ENCODE data around the gene CRYL1. TPM values are rescaled to one million over a fixed set of nuclear protein-coding genes. Genes with fewer than 3 reads are reported as not detected.

CRYL1 gene
- polyA plus RNA-seq, 1 donor from 2014 or later: 10.6 TPM

- H3K36me3 ChIP-seq (ENCODE audit: insufficient read depth, low read length): no peaks in the 10 kb centered on the region
- H3K9ac ChIP-seq (ENCODE audit: low read length): no peak overlapping the region
- no peak overlapping the region for H3K27ac ChIP-seq (ENCODE audit: low read length)
- H3F3A ChIP-seq (ENCODE audit: insufficient read depth, low read length, poor library complexity, severe bottlenecking): no peaks in the 10 kb centered on the region
- H3K9me2 ChIP-seq (ENCODE audit: insufficient read depth, low read length): no peaks in the 10 kb centered on the region
- no peak for TF ChIP-seq SMC3 (conservative IDR thresholded peaks at IDR 0.05; ENCODE audit: poor library complexity)
- no peak for TF ChIP-seq RAD21 (conservative IDR thresholded peaks at IDR 0.05)
- no peak for TF ChIP-seq REST (IDR thresholded peaks at IDR 0.05; ENCODE audit: borderline replicate concordance)
- no peak for TF ChIP-seq EP300 (conservative IDR thresholded peaks at IDR 0.05; ENCODE audit: poor library complexity, severe bottlenecking)
- no peak for TF ChIP-seq POLR2AphosphoS5 (IDR thresholded peaks at IDR 0.05)
- no peak for TF ChIP-seq MXI1 (conservative IDR thresholded peaks at IDR 0.05; ENCODE audit: poor library complexity, severe bottlenecking)
- TF ChIP-seq, protein P1, sequence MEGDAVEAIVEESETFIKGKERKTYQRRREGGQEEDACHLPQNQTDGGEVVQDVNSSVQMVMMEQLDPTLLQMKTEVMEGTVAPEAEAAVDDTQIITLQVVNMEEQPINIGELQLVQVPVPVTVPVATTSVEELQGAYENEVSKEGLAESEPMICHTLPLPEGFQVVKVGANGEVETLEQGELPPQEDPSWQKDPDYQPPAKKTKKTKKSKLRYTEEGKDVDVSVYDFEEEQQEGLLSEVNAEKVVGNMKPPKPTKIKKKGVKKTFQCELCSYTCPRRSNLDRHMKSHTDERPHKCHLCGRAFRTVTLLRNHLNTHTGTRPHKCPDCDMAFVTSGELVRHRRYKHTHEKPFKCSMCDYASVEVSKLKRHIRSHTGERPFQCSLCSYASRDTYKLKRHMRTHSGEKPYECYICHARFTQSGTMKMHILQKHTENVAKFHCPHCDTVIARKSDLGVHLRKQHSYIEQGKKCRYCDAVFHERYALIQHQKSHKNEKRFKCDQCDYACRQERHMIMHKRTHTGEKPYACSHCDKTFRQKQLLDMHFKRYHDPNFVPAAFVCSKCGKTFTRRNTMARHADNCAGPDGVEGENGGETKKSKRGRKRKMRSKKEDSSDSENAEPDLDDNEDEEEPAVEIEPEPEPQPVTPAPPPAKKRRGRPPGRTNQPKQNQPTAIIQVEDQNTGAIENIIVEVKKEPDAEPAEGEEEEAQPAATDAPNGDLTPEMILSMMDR (IDR thresholded peaks at IDR 0.05; ENCODE audit: poor library complexity, severe bottlenecking): no peak
- no peak for TF ChIP-seq TAF1 (IDR thresholded peaks at IDR 0.05; ENCODE audit: low read depth)
- TF ChIP-seq EZH2 (IDR thresholded peaks at IDR 0.05; ENCODE audit: borderline replicate concordance, insufficient read depth, low read length, poor library complexity, severe bottlenecking): no peak
- no peaks in the 10 kb centered on the region for H3K9me3 ChIP-seq (ENCODE audit: low read length)
- H3K4me2 ChIP-seq (ENCODE audit: low read length): no peak overlapping the region
- H2AFZ ChIP-seq (ENCODE audit: low read depth, low read length): no peak overlapping the region
- no peak overlapping the region for H3K4me3 ChIP-seq (ENCODE audit: low read length)
- H3K79me2 ChIP-seq (replicated peaks; ENCODE audit: insufficient read depth, low read length): no peaks in the 10 kb centered on the region
- H4K20me1 ChIP-seq (ENCODE audit: insufficient read depth): no peaks in the 10 kb centered on the region
- no peaks in the 10 kb centered on the region for H3K27me3 ChIP-seq (ENCODE audit: insufficient read depth, low read depth, low read length)
Observed at GRCh38 chr13:20402881-20403280, 122.8 kb downstream of the CRYL1 start.

- no peak overlapping the region for H3K4me3 ChIP-seq (ENCODE audit: low read length)
- no peaks in the 10 kb centered on the region for H3F3A ChIP-seq (ENCODE audit: insufficient read depth, low read length, poor library complexity, severe bottlenecking)
- no peak overlapping the region for H2AFZ ChIP-seq (ENCODE audit: low read depth, low read length)
- H3K27me3 ChIP-seq (ENCODE audit: insufficient read depth, low read depth, low read length): no peaks in the 10 kb centered on the region
- no peaks in the 10 kb centered on the region for H4K20me1 ChIP-seq (ENCODE audit: insufficient read depth)
- no peaks in the 10 kb centered on the region for H3K36me3 ChIP-seq (ENCODE audit: insufficient read depth, low read length)
- no peaks in the 10 kb centered on the region for H3K9me3 ChIP-seq (ENCODE audit: low read length)
- no peaks in the 10 kb centered on the region for H3K79me2 ChIP-seq (replicated peaks; ENCODE audit: insufficient read depth, low read length)
- no peaks in the 10 kb centered on the region for H3K9me2 ChIP-seq (ENCODE audit: insufficient read depth, low read length)
- no peak overlapping the region for H3K4me2 ChIP-seq (ENCODE audit: low read length)
- H3K9ac ChIP-seq (ENCODE audit: low read length): no peak overlapping the region
- no peak overlapping the region for H3K27ac ChIP-seq (ENCODE audit: low read length)
- no peak for TF ChIP-seq EP300 (conservative IDR thresholded peaks at IDR 0.05; ENCODE audit: poor library complexity, severe bottlenecking)
- TF ChIP-seq SMC3 (conservative IDR thresholded peaks at IDR 0.05; ENCODE audit: poor library complexity): no peak
- TF ChIP-seq TAF1 (IDR thresholded peaks at IDR 0.05; ENCODE audit: low read depth): no peak
- no peak for TF ChIP-seq EZH2 (IDR thresholded peaks at IDR 0.05; ENCODE audit: borderline replicate concordance, insufficient read depth, low read length, poor library complexity, severe bottlenecking)
- TF ChIP-seq REST (IDR thresholded peaks at IDR 0.05; ENCODE audit: borderline replicate concordance): no peak
- TF ChIP-seq POLR2AphosphoS5 (IDR thresholded peaks at IDR 0.05): no peak
- TF ChIP-seq MXI1 (conservative IDR thresholded peaks at IDR 0.05; ENCODE audit: poor library complexity, severe bottlenecking): no peak
- TF ChIP-seq RAD21 (conservative IDR thresholded peaks at IDR 0.05): no peak
- TF ChIP-seq, protein P1 (IDR thresholded peaks at IDR 0.05; ENCODE audit: poor library complexity, severe bottlenecking): no peak
Observed at GRCh38 chr13:20401931-20402856, 123.5 kb downstream of the CRYL1 start.

Data from neural cell (in vitro differentiated cells).